ENCODE measurements around the gene FBXL3. TPM values are rescaled to one million over a fixed set of nuclear protein-coding genes. Genes with fewer than 3 reads are reported as not detected.
A peak's percentile ranks its signal among the peaks of the same experiment; 100 is the strongest.

Gene FBXL3
- total RNA-seq, 1 experiment from 2014 or later = 32.2 TPM

GRCh38 chr13:77038907-77039480, 12.0 kb upstream of the FBXL3 start:
- no peak overlapping the region for H3K4me3 ChIP-seq
- H3K36me3 ChIP-seq = no peaks in the 10 kb centered on the region
- no peak overlapping the region for H3K27ac ChIP-seq
- DNase-seq = no peak
- no peaks in the 10 kb centered on the region for H3K27me3 ChIP-seq
- no peaks in the 10 kb centered on the region for H3K9me3 ChIP-seq (replicated peaks)
- no peaks in the 10 kb centered on the region for H3K4me1 ChIP-seq

GRCh38 chr13:77036279-77036678, 9.3 kb upstream of the FBXL3 start:
- no peaks in the 10 kb centered on the region for H3K9me3 ChIP-seq (replicated peaks)
- H3K36me3 ChIP-seq = no peaks in the 10 kb centered on the region
- H3K27ac ChIP-seq = no peak overlapping the region
- H3K4me1 ChIP-seq = no peaks in the 10 kb centered on the region
- DNase-seq = no peak
- H3K27me3 ChIP-seq = no peaks in the 10 kb centered on the region
- no peak overlapping the region for H3K4me3 ChIP-seq

- DNase-seq = no peak
- no peak overlapping the region for H3K4me3 ChIP-seq
- no peaks in the 10 kb centered on the region for H3K9me3 ChIP-seq (replicated peaks)
- H3K4me1 ChIP-seq = no peaks in the 10 kb centered on the region
- no peak overlapping the region for H3K27ac ChIP-seq
- no peaks in the 10 kb centered on the region for H3K27me3 ChIP-seq
- H3K36me3 ChIP-seq = no peaks in the 10 kb centered on the region
Measured at GRCh38 chr13:77034881-77035280, 7.9 kb upstream of the FBXL3 start.

- Histone ChIP-seq H3K9me3 (replicated peaks) (no peaks in the 10 kb centered on the region; the same call in 1 of the 2 replicates), H3K36me3 (no peaks in the 10 kb centered on the region), H3K27me3 (no peaks in the 10 kb centered on the region), H3K27ac (no peak overlapping the region), H3K4me3 (no peak overlapping the region), H3K4me1 (no peaks in the 10 kb centered on the region)
- DNase-seq = no peak
Measured at GRCh38 chr13:77033717-77034302, 6.9 kb upstream of the FBXL3 start.

- DNase-seq = no peak
- Histone ChIP-seq H3K27me3 (no peaks in the 10 kb centered on the region), H3K36me3 (no peaks in the 10 kb centered on the region), H3K4me1 (no peaks in the 10 kb centered on the region), H3K9me3 (replicated peaks) (no peaks in the 10 kb centered on the region; the same call in 1 of the 2 replicates), H3K4me3 (no peak overlapping the region), H3K27ac (no peak overlapping the region)
Measured at GRCh38 chr13:77031656-77032243, 4.8 kb upstream of the FBXL3 start.

GRCh38 chr13:77029436-77029835, 2.5 kb upstream of the FBXL3 start:
- no peak for DNase-seq
- no peaks in the 10 kb centered on the region; the same call in none of the 2 replicates for H3K4me1 ChIP-seq
- H3K36me3 ChIP-seq = no peaks in the 10 kb centered on the region
- no peak overlapping the region for H3K4me3 ChIP-seq
- H3K27me3 ChIP-seq = no peaks in the 10 kb centered on the region
- no peak overlapping the region for H3K27ac ChIP-seq
- H3K9me3 ChIP-seq (replicated peaks) = no peaks in the 10 kb centered on the region; the same call in 1 of the 2 replicates

GRCh38 chr13:77028202-77028601, 1.2 kb upstream of the FBXL3 start:
- H3K4me3 ChIP-seq = peak overlapping the region; percentile 99
- H3K27ac ChIP-seq = no peak overlapping the region; the same call in 1 of the 2 replicates
- peak; percentile 8 to 29 for DNase-seq

GRCh38 chr13:77026255-77026860, 601 bp downstream of the FBXL3 start:
- H3K9me3 ChIP-seq (replicated peaks) = no peaks in the 10 kb centered on the region; the same call in 1 of the 2 replicates

More at GRCh38 chr13:77028202-77028601, 1.2 kb upstream of the FBXL3 start:
- H3K27me3 ChIP-seq = no peaks in the 10 kb centered on the region
- 0 out of 2 replicates have a peak, but pooled peaks cover 2% of the 10 kb centered on the region for H3K36me3 ChIP-seq
- no peaks in the 10 kb centered on the region; the same call in 1 of the 2 replicates for H3K9me3 ChIP-seq (replicated peaks)
- no peaks in the 10 kb centered on the region; the same call in none of the 2 replicates for H3K4me1 ChIP-seq

GRCh38 chr13:77022341-77022740, 4.6 kb downstream of the FBXL3 start:
- H3K27me3 ChIP-seq = no peaks in the 10 kb centered on the region
- no peak for DNase-seq
- peaks cover 28% of the 10 kb centered on the region for H3K36me3 ChIP-seq
- H3K4me1 ChIP-seq = no peaks in the 10 kb centered on the region; the same call in none of the 2 replicates
- H3K27ac ChIP-seq = no peak overlapping the region
- H3K4me3 ChIP-seq = no peak overlapping the region
- no peaks in the 10 kb centered on the region for H3K9me3 ChIP-seq (replicated peaks)

More at GRCh38 chr13:77026255-77026860, 601 bp downstream of the FBXL3 start:
- DNase-seq = peak; percentile 64 to 66
- H3K36me3 ChIP-seq = peaks cover 7% of the 10 kb centered on the region; the same call in 1 of the 2 replicates
- H3K4me3 ChIP-seq = peak overlapping the region; percentile 99
- peak overlapping the region; percentile 71; the same call in 1 of the 2 replicates for H3K27ac ChIP-seq
- H3K4me1 ChIP-seq = no peaks in the 10 kb centered on the region; the same call in none of the 2 replicates
- H3K27me3 ChIP-seq = no peaks in the 10 kb centered on the region

- no peak overlapping the region for H3K27ac ChIP-seq
- no peak overlapping the region for H3K4me3 ChIP-seq
- DNase-seq = no peak
- no peaks in the 10 kb centered on the region; the same call in 1 of the 2 replicates for H3K4me1 ChIP-seq
- peaks cover 49% of the 10 kb centered on the region for H3K36me3 ChIP-seq
- H3K9me3 ChIP-seq (replicated peaks) = no peaks in the 10 kb centered on the region
- H3K27me3 ChIP-seq = no peaks in the 10 kb centered on the region
Measured at GRCh38 chr13:77019756-77020155, 7.2 kb downstream of the FBXL3 start.

- Histone ChIP-seq H3K4me3 (no peak overlapping the region), H3K4me1 (no peaks in the 10 kb centered on the region), H3K27ac (no peak overlapping the region), H3K36me3 (peaks cover 71% of the 10 kb centered on the region), H3K27me3 (no peaks in the 10 kb centered on the region), H3K9me3 (replicated peaks) (no peaks in the 10 kb centered on the region)
- no peak for DNase-seq
Measured at GRCh38 chr13:77016888-77017623, 9.9 kb downstream of the FBXL3 start.

- no peaks in the 10 kb centered on the region for H3K4me1 ChIP-seq
- H3K27ac ChIP-seq = no peak overlapping the region
- no peaks in the 10 kb centered on the region for H3K9me3 ChIP-seq (replicated peaks)
- no peak for DNase-seq
- H3K27me3 ChIP-seq = no peaks in the 10 kb centered on the region
- H3K4me3 ChIP-seq = no peak overlapping the region
- H3K36me3 ChIP-seq = peaks cover 71% of the 10 kb centered on the region
Measured at GRCh38 chr13:77016251-77016812, 10.6 kb downstream of the FBXL3 start.

GRCh38 chr13:77014906-77015685, 11.9 kb downstream of the FBXL3 start:
- H3K4me1 ChIP-seq = no peaks in the 10 kb centered on the region
- no peaks in the 10 kb centered on the region for H3K9me3 ChIP-seq (replicated peaks)
- no peaks in the 10 kb centered on the region for H3K27me3 ChIP-seq
- H3K4me3 ChIP-seq = no peak overlapping the region
- DNase-seq = no peak
- peaks cover 72% of the 10 kb centered on the region for H3K36me3 ChIP-seq
- no peak overlapping the region for H3K27ac ChIP-seq

All from SJCRH30 (cell line).